ENCODE results near the gene CDKL1. TPM values are rescaled to one million over a fixed set of nuclear protein-coding genes. Genes with fewer than 3 reads are reported as not detected.

The CDKL1 gene
- total and polyA plus RNA-seq, 2 donors (not counting 3 experiments of a cell fraction or from before 2014, with no cell fraction given) = 2.6 to 9.7 TPM

DNA sequence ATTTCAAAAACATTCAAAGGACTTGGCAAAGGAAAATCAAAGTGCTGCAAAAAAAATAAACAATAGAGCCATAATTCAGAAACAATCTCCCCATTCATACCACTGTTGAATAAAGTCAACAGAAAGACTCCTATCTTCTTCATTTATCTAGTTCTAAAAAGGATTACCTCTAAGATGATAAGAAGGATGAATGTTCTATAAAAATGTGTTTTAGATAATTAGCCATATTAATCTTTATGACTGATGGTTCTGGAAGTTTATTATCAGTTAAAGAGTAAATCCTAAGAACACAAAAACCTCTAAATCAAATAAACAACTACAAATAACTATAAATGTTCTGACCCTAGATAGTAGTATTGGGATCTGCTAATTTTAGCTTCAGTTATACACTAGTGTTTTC lies 37.8 kb upstream of the CDKL1 start:
- CTCF ChIA-PET = interaction anchor here (1.4 kb wide), 1 partner anchor 114 kb away, joined by 4 read pairs; no protein-coding TSS in a partner anchor
- H2AFZ ChIP-seq (ENCODE audit: low read depth, low read length) = no peak overlapping the region
- no peak overlapping the region for H3K4me3 ChIP-seq (replicated peaks in 1 of 3; ENCODE audit: insufficient read depth in 1 of 3, low read depth in 1 of 3, low read length in 3 of 3)
- intact Hi-C loops (cut with micrococcal nuclease) (no loop called here), dilution Hi-C loops (cut with MboI; ENCODE audit: extremely low pct_ligation_motif_present, low sequenced_read_pairs) (no loop called here)
- H3K9me3 ChIP-seq (replicated peaks; ENCODE audit: control insufficient read depth, insufficient read depth, low read length) = no peaks in the 10 kb centered on the region
- peaks cover 8 to 32% of the 10 kb centered on the region in 2 experiments for H3K36me3 ChIP-seq (ENCODE audit: control insufficient read depth in 2 of 2, extremely low read depth in 1 of 2, insufficient read depth in 2 of 2, low read length in 2 of 2)
- H3K9ac ChIP-seq (replicated peaks; ENCODE audit: extremely low read depth, insufficient read depth, low read length) = no peak overlapping the region
- no peaks in the 10 kb centered on the region for H3K9me1 ChIP-seq (replicated peaks; ENCODE audit: control insufficient read depth, extremely low read depth, insufficient read depth, low read length)
- H3K27ac ChIP-seq (ENCODE audit: insufficient read depth, low read depth, low read length) = no peak overlapping the region
- no peaks in the 10 kb centered on the region for H3K4me1 ChIP-seq (ENCODE audit: control insufficient read depth, extremely low read depth, insufficient read depth, low read length)
- no peak for DNase-seq (ENCODE audit: low read depth, low spot score)
- POLR2A ChIA-PET = no interaction called here
- BruUV-seq (replicated peaks) = no TSS peak
- no peaks in the 10 kb centered on the region for H3K79me2 ChIP-seq (ENCODE audit: control insufficient read depth, insufficient read depth, low read length)
- TF ChIP-seq FOS (IDR thresholded peaks at IDR 0.05; ENCODE audit: borderline replicate concordance, insufficient read depth, low read length) = no peak
- no peak for TF ChIP-seq MAX (IDR thresholded peaks at IDR 0.05; ENCODE audit: insufficient read depth, insufficient read length)
- no peak for TF ChIP-seq CTCF (IDR thresholded peaks at IDR 0.05; ENCODE audit: extremely low read depth in 1 of 2, insufficient read depth in 1 of 2, low read depth in 1 of 2, low read length in 2 of 2)
- no peak for TF ChIP-seq POLR2A (IDR thresholded peaks at IDR 0.05; ENCODE audit: low read depth, low read length)
- no peak for TF ChIP-seq JUN (IDR thresholded peaks at IDR 0.05; ENCODE audit: borderline replicate concordance, insufficient read depth, insufficient read length, low read depth)
- no peak for TF ChIP-seq POLR2AphosphoS5 (IDR thresholded peaks at IDR 0.05; ENCODE audit: insufficient read depth, low read depth, low read length)
- no peak for TF ChIP-seq EZH2 (IDR thresholded peaks at IDR 0.05; ENCODE audit: borderline replicate concordance, low read depth, low read length, severe bottlenecking)
- no peak for TF ChIP-seq MYC (IDR thresholded peaks at IDR 0.05; ENCODE audit: low read depth, low read length)
- TF ChIP-seq GATA2 (IDR thresholded peaks at IDR 0.05; ENCODE audit: insufficient read depth, insufficient read length, low read depth, low read length) = no peak
- no peak for FAIRE-seq
- no peaks in the 10 kb centered on the region for H4K20me1 ChIP-seq (replicated peaks; ENCODE audit: control insufficient read depth, extremely low read depth, insufficient read depth, low read length)
- H3K27me3 ChIP-seq (ENCODE audit: control insufficient read depth in 2 of 2, insufficient read depth in 2 of 2, low read length in 2 of 2) = no peaks in the 10 kb centered on the region
- H3K4me2 ChIP-seq (ENCODE audit: insufficient read depth, low read length) = no peak overlapping the region

Data from endothelial cell of umbilical vein (primary cell).